ENCODE data around the gene CRYBG1.

DNA sequence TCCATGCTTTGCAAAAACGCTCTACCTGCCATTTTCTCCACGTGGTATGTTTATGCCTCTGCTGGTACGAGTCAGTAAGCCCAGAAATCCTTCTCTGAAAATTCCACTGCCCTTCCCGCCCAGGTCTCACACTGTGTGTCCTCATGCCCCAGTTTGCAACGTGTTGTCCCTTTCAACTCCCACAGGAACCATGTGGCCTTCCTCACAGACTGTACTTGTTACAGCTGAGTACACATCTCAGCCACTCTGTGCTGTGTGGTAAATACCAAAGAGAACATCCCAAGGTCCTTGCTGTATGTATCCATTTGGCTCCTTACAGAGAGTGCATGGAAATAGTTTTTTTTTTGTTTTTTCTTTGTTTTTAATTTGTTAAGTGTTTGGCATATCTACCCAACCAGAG, 211.9 kb downstream of the CRYBG1 start:
- TF ChIP-seq, protein P1, sequence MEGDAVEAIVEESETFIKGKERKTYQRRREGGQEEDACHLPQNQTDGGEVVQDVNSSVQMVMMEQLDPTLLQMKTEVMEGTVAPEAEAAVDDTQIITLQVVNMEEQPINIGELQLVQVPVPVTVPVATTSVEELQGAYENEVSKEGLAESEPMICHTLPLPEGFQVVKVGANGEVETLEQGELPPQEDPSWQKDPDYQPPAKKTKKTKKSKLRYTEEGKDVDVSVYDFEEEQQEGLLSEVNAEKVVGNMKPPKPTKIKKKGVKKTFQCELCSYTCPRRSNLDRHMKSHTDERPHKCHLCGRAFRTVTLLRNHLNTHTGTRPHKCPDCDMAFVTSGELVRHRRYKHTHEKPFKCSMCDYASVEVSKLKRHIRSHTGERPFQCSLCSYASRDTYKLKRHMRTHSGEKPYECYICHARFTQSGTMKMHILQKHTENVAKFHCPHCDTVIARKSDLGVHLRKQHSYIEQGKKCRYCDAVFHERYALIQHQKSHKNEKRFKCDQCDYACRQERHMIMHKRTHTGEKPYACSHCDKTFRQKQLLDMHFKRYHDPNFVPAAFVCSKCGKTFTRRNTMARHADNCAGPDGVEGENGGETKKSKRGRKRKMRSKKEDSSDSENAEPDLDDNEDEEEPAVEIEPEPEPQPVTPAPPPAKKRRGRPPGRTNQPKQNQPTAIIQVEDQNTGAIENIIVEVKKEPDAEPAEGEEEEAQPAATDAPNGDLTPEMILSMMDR (conservative IDR thresholded peaks at IDR 0.05), result no peak
- no peak for TF ChIP-seq ZFX (IDR thresholded peaks at IDR 0.05)
